ENCODE data around the gene CAMKK2. TPM values are rescaled to one million over a fixed set of nuclear protein-coding genes. Genes with fewer than 3 reads are reported as not detected.
"Not testable (repeated sequence)": the region's sequence is repeated elsewhere in the genome, so short reads cannot be mapped to it uniquely, and the experiment has no call there.

Gene CAMKK2
- total RNA-seq, result 17.8 TPM
- long read RNA-seq, transcript CAMKK2-208 (16 exons, 2,006 nt), result major isoform, 6 of 27 reads
- long read RNA-seq, partial matches to known transcripts, result 4 of 27 reads
- long read RNA-seq, other reads (novel, unspliced or antisense), result 13 of 27 reads

DNA sequence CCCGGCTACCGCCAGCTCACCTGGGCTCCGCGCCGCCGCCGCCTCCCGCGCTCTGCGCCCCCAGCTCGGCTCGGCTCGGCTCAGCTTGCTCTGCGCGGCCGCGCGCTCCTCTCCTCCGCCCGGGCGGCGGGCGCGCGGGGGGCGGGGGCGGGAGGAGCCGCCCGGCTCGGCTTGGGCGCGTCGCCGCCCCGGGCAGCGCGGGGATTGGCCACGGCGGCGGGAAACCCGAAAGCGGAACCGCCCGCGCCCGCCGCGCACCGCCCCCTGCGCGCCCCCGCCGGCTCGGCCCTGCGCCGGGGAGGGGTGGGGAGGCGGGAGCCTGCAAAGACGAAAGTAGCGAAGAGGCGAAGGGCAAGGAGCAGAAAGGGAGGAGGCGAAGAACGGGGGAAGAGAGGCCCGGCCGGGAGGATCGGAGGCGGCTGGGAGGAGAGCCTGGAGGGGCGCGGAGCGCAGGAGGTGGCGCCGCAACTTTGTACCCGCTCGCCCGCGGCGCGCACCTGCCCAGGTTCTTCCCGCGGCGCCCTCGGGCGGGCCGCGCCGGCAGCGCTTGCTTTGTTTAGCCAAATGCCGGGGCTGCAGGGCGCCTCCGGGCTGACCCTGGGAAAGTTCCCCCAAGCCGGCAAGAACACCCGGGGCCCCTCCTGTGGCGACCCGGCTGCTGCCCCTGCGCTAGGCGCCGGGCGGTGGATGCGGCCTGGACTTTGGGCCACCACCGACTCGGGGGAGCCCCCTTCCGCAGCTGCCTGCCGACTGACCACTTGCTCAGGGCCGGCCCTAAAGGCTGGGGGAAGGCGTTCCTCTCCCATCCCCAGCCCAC, at the start of gene CAMKK2:
CAMKK2 (minus strand) TSS at position 92 of the 817 bp plus-strand sequence. CDS start 22,183 bp downstream, outside the sequence.
- peak; percentile 93 for DNase-seq (ENCODE audit: low spot score)
- intact Hi-C loops (cut with DNase I), result no loop called here

DNA sequence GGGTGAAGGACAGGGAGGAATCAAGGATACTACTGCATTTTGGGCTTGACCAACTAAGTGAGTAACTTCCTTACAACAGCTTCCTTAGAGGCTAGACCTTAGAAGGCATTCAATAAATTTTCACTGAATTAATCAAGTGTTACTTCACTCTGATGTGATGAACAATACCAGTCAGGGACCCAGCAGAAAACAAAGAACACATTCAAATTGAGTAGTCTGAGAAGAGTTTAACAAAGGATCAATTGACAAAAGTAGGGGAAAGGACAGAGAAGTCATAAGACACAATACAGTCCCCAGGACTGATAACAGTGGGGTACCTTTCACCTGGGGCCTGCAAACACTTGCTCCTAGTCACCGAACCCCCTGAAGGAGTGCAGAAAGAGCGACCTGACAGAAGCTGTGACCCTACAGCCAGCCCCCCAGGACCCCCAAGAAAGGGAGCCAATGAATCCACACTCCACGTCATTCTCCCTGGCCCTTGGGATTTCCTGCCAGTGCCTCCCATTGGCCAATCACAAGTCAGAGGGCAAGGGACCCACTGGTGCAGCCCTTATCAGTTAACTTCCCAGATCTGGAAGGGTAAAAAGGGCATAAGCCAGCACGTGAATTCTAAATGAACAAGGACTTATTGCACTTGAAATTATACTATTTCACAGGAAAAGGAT, 48.8 kb upstream of the CAMKK2 start:
- DNase-seq (ENCODE audit: low spot score), result no peak
- intact Hi-C loops (cut with DNase I), result no loop called here

DNA sequence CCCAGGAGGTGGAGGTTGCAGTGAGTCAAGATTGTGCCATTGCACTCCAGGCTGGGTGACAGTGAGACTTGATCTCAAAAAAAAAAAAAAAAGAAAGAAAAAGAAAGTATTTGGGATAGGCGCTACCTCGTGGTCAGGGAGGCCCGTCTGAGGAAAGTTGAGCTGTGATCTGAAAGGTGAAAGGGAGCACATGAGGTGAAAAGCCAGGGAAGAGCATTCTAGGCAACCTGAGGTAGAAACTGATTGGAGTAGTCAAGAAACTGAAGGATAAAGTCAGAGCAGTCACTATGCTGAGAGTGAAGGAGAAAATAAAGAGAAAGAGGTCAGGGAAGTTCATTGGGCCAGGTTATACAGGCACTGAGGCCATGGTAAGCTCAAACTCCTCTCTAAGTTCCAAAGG, 48.0 kb upstream of the CAMKK2 start:
- intact Hi-C loops (cut with DNase I), result no loop called here
- no peak for DNase-seq (ENCODE audit: low spot score)

DNA sequence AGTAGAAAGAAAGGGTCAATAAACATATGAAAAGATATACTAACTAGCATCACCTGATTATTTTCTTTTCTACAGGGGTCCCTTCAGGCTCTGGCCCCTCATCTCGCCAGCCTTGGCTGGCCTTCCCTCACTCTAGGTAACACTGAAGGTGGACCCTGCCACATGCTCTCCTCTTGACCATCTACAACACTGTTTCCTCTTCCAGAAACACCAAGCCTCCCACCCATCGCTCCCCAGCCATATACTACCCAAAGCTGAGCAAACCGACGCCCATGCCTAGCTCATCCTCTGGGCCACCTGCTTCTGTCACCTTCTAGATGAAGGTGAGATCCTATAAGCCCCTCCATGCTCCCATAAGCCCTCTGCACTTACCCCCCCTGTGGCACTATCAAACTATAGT, 40.9 kb upstream of the CAMKK2 start:
- DNase-seq (ENCODE audit: low spot score), result no peak
- intact Hi-C loops (cut with DNase I), result no loop called here

DNA sequence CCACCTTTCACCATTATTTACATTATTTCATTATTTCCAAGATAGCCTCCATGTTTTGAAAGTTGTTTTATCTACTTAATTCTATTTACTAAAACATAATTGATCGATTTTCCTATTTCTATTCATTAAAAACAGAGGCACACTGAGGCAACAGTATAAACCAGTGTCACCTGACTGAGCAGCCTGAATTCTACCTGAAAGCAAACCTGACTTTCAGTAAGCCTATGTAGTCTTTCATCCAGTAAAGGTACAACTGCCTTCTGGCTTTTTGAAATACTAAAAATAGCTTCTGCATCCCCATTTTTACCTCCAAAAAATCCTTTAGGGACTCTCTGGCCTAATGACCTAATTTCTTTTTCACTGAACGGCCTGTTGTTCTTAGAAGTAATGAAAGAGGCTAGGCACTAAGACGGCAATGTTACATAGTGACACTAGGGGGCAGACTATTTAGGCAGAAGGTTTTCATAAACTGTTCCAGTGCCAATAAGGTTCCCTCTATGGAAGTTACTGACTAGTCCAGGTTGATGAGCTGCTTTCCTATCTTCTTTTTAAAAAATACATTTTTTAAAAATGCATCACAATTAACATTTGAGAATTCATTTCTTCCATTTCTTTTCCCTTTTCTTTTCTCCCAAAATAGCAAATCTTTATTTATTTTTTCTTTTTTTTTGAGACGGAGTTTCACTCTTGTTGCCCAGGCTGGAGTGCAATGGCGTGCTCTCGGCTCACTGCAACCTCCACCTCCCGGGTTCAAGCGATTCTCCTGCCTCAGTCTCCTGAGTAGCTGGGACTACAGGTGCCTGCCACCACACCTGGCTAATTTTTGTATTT, 38.2 kb upstream of the CAMKK2 start:
- intact Hi-C loops (cut with DNase I), result loop anchor here (2.0 kb wide), 1 partner anchor 108 kb away; no protein-coding TSS in a partner anchor
- DNase-seq (ENCODE audit: low spot score), result no peak

DNA sequence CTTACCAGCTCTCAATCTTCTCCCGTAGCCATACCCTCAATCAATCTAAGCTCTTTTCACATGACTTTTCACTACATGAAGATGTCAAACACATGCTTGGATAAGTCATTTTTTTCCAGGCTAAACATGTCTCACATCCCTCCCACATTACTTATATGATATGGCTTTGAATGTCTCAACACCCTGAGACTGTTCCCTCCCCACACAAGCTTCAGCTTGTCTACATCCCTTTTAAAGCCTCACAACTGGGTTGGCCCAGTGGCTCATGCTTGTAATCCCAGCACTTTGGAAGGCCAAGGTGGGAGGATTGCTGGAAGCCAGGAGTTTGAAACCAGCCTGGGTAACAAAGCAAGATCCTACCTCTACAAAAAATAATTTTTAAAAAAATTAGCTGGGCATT, 37.2 kb upstream of the CAMKK2 start:
- no peak for DNase-seq (ENCODE audit: low spot score)
- intact Hi-C loops (cut with DNase I), result loop anchor here (2.0 kb wide), 1 partner anchor 109 kb away; no protein-coding TSS in a partner anchor

DNA sequence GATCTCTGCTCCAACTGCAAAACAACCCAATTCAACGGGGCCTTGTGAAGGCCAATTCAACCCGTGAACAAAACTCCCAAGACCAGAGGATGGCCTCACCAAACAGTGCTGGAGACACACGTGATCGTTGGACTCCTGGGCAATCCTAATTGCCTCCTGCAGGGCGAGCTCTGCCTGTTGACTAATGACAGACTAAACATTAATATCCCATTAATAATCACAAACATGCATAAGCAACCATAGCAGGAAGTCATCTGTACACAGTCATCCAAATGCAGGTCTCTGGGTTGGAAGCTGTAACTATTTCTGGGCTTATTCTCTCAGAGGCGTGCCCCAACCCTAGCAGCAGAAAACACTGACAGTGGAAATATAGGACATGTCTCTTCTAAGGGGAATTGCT, 34.7 kb upstream of the CAMKK2 start:
- intact Hi-C loops (cut with DNase I), result no loop called here
- DNase-seq (ENCODE audit: low spot score), result no peak

DNA sequence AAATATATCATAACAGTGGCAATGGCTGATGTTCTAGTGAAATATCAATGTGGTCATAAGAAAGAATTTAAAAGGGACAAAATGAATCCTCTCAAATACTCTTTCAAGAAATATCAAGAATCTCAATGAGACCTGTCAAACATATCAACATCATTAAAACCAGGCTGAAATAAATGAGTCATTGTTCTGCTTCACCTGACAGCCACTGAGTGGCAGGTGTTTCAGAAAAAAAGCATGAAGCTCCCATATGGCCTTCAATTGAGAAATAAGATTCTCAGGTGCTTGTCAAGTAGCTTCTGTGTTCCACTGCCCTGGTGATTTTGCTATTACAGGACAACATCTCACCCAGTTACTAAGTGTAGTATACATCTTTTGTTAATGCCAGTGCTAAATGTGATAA, 34.2 kb upstream of the CAMKK2 start:
- no peak for DNase-seq (ENCODE audit: low spot score)
- intact Hi-C loops (cut with DNase I), result no loop called here

DNA sequence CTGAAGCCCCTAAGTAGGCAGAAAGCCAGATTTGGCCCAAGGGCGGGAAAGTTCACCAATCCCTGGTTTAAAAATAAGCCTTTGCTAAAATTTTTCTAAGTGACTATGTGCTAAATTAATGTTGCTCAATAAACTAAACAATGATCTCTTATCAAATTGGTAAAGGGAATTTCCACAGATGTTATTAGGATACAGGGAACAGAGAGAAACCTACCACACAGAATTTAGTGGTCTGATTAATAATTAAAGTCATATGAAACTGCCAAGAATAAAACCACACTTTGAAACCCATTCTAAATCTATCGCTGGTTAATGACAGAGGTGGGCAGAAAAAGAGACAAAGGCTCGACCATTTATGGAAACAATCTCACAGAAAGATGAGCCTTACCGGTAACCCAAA, 33.7 kb upstream of the CAMKK2 start:
- DNase-seq (ENCODE audit: low spot score), result no peak
- intact Hi-C loops (cut with DNase I), result no loop called here

DNA sequence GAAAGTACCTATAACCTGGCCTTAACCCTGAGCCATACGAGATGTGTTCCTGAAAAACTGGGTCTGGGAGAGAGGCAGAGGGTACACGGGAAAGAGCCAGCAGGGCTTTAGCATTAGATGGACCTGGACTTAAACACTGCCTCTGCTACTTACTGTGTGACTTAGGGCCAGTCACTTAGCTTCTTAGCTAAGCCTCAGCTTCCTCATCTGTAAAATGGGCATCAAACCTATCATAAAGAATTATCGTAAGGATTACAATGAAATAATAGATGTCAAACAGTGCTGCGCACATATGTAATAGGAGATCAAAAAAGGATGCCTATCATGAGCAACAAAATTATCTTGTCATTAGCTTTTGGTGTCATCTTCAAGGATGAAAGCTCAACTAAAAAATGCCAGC, 32.1 kb upstream of the CAMKK2 start:
- intact Hi-C loops (cut with DNase I), result no loop called here
- no peak for DNase-seq (ENCODE audit: low spot score)

DNA sequence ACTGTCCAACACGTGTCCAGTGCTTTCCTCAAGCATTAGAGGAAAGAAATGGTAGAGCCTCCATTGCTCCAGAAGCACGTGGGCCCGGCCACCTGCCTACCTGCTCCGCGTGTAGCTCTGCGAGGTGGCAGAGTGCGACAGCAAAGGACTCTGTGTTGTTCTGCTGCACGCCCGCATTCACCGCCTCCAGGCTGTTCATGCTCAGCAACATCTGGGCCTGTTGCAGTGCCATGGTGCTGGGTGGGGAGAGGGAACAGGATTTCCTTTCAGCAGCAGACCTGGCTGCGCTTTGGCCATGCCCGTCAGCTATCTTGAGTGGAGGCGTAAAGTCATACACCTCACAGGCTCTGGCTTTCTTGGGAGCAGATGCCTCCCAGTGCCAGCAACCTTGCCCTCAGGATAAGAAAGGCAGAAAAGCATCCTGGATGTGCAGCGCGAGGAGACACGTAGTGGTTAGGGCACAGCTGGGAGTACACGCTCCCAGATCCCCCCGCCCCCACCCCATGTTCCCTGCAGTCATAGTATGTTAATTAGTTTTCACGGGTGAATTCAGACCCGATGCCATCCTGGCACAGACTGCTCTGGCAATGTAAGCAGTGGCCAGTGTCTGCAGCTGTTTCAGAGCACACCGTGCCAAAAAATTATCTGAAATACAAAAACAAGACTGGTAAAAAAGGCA, 30.6 kb upstream of the CAMKK2 start:
- intact Hi-C loops (cut with DNase I), result no loop called here
- DNase-seq (ENCODE audit: low spot score), result no peak

DNA sequence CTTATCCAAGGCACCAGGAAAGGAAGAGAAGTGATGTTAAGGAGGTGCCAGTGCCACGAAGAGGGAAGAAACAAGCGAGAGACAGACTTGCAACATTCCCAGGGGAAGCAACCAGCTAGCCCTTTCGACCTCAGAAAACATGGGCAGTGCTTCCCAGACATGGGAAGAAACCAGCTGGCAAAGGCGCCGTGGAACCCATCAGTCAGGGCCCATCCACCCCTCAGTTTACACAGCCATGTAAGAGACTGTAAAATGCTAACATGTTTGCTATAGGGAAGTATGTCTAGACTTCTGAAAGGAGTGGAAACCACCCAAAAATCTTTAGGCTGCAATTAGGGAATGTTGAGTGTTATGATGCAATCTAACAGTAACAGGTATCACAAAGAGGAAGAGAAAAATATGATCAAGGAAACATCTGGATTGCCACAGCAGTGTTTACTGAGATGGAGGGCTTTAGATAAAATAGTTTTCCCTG, 29.4 kb upstream of the CAMKK2 start:
- intact Hi-C loops (cut with DNase I), result no loop called here
- no peak for DNase-seq (ENCODE audit: low spot score)

DNA sequence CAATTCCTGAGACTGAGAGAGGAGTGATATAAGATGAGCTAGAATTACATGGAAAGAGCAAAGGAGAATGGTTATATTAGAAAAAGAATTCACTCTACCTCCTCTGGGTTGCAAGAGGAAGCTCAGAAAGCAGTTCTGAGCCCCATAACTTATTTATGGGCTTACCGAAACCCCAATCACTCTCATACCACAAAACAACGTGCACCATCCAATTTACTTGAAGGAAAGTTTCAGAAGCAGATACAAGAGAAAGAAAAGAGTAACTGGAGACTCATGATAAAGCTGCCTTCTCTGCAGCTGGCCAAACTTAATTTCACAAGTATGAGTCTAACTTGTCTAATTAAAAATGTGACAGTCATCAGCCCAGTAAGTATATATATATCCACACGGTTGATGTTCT, 27.4 kb upstream of the CAMKK2 start:
- no peak for DNase-seq (ENCODE audit: low spot score)
- intact Hi-C loops (cut with DNase I), result no loop called here

DNA sequence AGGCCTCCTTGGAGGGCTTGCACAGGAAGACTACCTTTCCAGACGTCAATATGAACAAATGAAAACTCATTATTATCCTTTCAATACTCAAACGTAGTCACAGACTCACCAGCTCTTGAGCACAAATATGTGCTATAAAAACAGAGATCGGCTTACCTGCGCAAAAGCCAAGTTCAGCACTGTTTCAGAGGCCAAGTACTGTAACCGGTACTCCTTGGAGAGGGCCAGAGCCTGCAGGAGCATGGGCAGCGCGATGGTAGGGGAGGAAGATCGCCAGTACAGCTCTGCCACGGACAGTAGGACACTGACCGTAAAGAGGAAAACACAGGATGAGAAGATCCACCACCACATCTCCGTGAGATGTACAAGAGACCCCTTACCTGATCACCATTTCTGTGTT, 21.6 kb upstream of the CAMKK2 start:
- no peak for DNase-seq (ENCODE audit: low spot score)
- intact Hi-C loops (cut with DNase I), result no loop called here

DNA sequence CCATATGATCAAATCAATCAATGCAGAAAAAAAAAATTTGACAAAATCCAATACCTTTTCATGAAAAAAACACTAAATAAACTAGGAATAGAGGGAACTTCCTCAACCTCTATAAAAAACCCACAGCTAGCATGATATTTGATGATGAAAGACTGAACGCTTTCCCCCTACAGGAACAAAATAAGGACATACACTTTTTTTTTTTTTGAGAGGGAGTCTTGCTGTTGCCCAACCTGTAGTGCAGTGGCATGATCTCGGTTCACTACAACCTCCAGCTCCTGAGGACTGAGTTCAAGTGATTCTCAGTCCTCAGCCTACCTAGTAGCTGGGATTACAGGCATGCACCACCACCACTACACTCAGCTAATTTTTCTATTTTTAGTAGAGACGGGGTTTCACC, 17.9 kb upstream of the CAMKK2 start:
- no peak for DNase-seq (ENCODE audit: low spot score)
- intact Hi-C loops (cut with DNase I), result no loop called here

DNA sequence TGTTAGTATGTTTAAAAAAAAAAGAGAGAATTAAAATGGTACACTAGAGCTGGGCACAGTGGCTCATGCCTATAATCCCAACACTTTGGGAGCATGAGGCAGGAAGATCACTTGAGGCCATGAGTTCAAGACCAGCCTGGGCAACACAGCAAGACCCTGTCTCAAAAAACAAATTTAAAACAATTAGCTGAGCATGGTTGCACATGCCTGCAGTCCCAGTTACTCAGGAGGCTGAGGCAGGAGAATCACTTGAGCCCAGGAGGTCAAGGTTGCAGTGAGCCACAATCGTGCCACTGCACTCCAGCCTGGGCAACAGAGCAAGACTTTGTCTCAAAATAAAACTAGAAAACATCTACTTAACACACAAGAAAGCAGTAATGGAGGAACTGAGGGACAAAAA, 13.7 kb upstream of the CAMKK2 start:
- intact Hi-C loops (cut with DNase I), result not testable (repeated sequence)
- DNase-seq (ENCODE audit: low spot score), result peak; percentile 31

DNA sequence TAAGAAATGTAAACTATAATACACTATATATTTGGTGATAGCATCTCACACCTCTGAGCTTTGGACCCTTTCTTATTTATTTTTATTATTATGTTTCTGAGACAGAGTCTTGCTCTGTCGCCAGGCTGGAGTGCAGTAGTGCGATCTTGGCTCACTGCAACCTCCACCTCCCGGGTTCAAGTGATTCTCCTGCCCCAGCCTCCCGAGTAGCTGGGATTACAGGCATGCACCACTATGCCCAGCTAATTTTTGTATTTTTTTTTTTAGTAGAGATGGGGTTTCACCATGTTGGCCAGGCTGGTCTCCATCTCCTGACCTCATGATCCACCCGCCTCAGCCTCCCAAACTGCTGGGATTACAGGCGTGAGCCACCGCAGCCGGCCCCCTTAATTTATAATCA, 10.9 kb upstream of the CAMKK2 start:
- peak; percentile 7 for DNase-seq (ENCODE audit: low spot score)
- intact Hi-C loops (cut with DNase I), result not testable (repeated sequence)

DNA sequence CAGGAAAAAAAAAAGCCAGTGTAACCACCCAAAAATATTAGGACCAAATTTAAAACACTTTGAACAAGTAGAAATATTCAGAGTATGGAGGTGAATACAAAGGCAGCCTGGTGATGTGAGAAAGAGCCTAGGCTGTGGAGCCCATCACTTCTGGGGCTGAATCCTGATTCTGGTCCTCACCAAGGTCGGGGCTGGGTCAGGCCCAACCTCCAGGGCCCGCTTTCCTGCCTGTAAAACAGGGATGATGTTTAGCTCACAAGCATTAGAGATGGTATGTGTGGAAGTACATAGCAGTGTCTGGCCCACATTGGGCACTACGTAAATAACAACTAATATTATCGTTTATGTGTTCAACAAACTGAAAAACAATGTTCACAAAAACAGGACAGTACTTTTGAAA, 7.8 kb upstream of the CAMKK2 start:
- intact Hi-C loops (cut with DNase I), result no loop called here
- DNase-seq (ENCODE audit: low spot score), result peak; percentile 15

DNA sequence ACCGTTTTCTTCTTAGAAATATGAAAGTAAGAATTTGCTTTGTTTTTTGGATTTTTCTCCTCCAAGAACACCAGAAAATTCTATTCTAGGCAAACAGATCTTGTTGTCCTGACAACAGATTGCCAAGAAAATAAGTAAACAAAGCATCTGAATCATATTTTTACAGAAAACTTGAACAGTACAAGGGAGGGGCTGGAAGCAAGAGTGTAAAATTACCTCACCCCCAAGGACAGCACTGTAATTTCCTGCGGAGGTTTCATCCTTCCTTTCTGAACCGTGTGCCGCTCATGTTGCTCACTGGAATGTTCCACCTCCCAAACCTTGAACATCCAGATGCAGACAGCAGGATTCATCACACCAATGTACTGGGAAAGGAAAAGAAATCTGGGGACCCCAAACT, 5.4 kb upstream of the CAMKK2 start:
- intact Hi-C loops (cut with DNase I), result no loop called here
- peak; percentile 58 for DNase-seq (ENCODE audit: low spot score)
